Uterus (tissue), 4 donors: ENCODE results near the gene DDR2. TPM values are rescaled to one million over a fixed set of nuclear protein-coding genes. Genes with fewer than 3 reads are reported as not detected.

Source experiments
- DNase-seq, 2 donors: peaks; one replicate each; pipeline ENCODE4 v3.0.0-alpha.2; 2019 to 2020
- H3K27ac ChIP-seq, 2 donors: fragments of 200-600 bp; sonication (generic); 1 replicate in 1 of 2; 2 replicates in 1 of 2; pipeline ENCODE4 v1.5.1; 2016 to 2018
- H3K27me3 ChIP-seq, 2 donors: fragments of 200-600 bp; sonication (generic); one replicate each; pipeline ENCODE4 v1.5.1; 2018 to 2019; ENCODE audit warnings: control low read depth in 1 of 2
- H3K36me3 ChIP-seq, 2 donors: fragments of 200-600 bp; sonication (generic); one replicate each; pipeline ENCODE4 v1.5.1; 2019; ENCODE audit warnings: control low read depth in 1 of 2
- H3K4me1 ChIP-seq, 2 donors: fragments of 200-600 bp; sonication (generic); one replicate each; pipeline ENCODE4 v1.5.1; 2018 to 2019; ENCODE audit warnings: control low read depth in 1 of 2
- H3K4me3 ChIP-seq, 2 donors: fragments of 200-600 bp; sonication (generic); 1 replicate in 1 of 2; 2 replicates in 1 of 2; pipeline ENCODE4 v1.5.1; 2018 to 2019; ENCODE audit warnings: mild to moderate bottlenecking in 1 of 2
- H3K9me3 ChIP-seq, 2 donors: fragments of 200-600 bp; sonication (generic); one replicate each; pipeline ENCODE4 v1.5.1; 2019; ENCODE audit warnings: control low read depth in 1 of 2
- CTCF ChIP-seq, 4 experiments: fragments of 200-600 bp in 2 of 4; fragments of 450-650 bp in 2 of 4; sonication (generic) in 2 of 4; IDR thresholded peaks; one replicate each; pipeline ENCODE4 v1.5.1; 2016 to 2019; ENCODE audit warnings: antibody characterized with exemption in 4 of 4, mild to moderate bottlenecking in 2 of 4, moderate library complexity in 1 of 4
- POLR2A ChIP-seq, 2 donors: fragments of 450-650 bp; IDR thresholded peaks; one replicate each; pipeline ENCODE4 v1.6.1; 2016; ENCODE audit warnings: antibody characterized with exemption in 2 of 2, mild to moderate bottlenecking in 1 of 2, moderate library complexity in 1 of 2
- intact Hi-C: fragments of 100-400 bp; cut with DNase I; formaldehyde crosslinking; loops from one replicate; pipeline ENCODE4 v1.15.1; 2023; ENCODE audit warnings: low total_unique reads
- total RNA-seq, 4 donors: library from RNA; depleted of rRNA in 3 of 4; stranded (reverse); fragments of >200 nt in 3 of 4; gene quantifications; one replicate each; pipeline versions ENCODE4 v1.1.0 to v1.2.4, GENCODE V29; 2014 to 2023
- donor health status: DM: yes; HTN: yes; CAD: no.

The DDR2 gene
- total RNA-seq, 4 donors from 2014 or later: 40.0 to 134 (median 74.7) TPM

GRCh38 chr1:162654915-162655620, 22.8 kb downstream of the DDR2 start:
- Histone ChIP-seq H3K4me3 (no peak overlapping the region), H3K27ac (peak overlapping the region; percentile 3 to 43), H3K4me1 (no peaks in the 10 kb centered on the region), H3K36me3 (no peaks in the 10 kb centered on the region), H3K9me3 (no peaks in the 10 kb centered on the region), H3K27me3 (no peaks in the 10 kb centered on the region)
- TF ChIP-seq CTCF (IDR thresholded peaks at IDR 0.05): no peak
- TF ChIP-seq POLR2A (IDR thresholded peaks at IDR 0.05): no peak
- DNase-seq: no peak
- intact Hi-C loops: no loop called here

- peak overlapping the region in 1 of 2 donors; percentile 41 for H3K27ac ChIP-seq
- no peaks in the 10 kb centered on the region for H3K27me3 ChIP-seq
- intact Hi-C loops: no loop called here
- no peaks in the 10 kb centered on the region for H3K36me3 ChIP-seq
- H3K4me3 ChIP-seq: no peak overlapping the region
- H3K4me1 ChIP-seq: no peaks in the 10 kb centered on the region
- TF ChIP-seq CTCF (IDR thresholded peaks at IDR 0.05): no peak
- no peak for TF ChIP-seq POLR2A (IDR thresholded peaks at IDR 0.05)
- no peaks in the 10 kb centered on the region for H3K9me3 ChIP-seq
- DNase-seq: no peak
Observed at GRCh38 chr1:162656266-162656665, 24.0 kb downstream of the DDR2 start.

GRCh38 chr1:162660574-162660973, 28.3 kb downstream of the DDR2 start:
- H3K27me3 ChIP-seq: no peaks in the 10 kb centered on the region
- intact Hi-C loops: no loop called here
- no peak overlapping the region for H3K27ac ChIP-seq
- H3K4me3 ChIP-seq: no peak overlapping the region
- H3K4me1 ChIP-seq: peaks cover 0 to 7% of the 10 kb centered on the region in 2 donors
- no peak for TF ChIP-seq POLR2A (IDR thresholded peaks at IDR 0.05)
- TF ChIP-seq CTCF (IDR thresholded peaks at IDR 0.05): no peak
- DNase-seq: no peak
- H3K36me3 ChIP-seq: no peaks in the 10 kb centered on the region
- H3K9me3 ChIP-seq: no peaks in the 10 kb centered on the region

- TF ChIP-seq CTCF (IDR thresholded peaks at IDR 0.05) (no peak), POLR2A (IDR thresholded peaks at IDR 0.05) (no peak)
- Histone ChIP-seq H3K4me3 (no peak overlapping the region), H3K9me3 (no peaks in the 10 kb centered on the region), H3K36me3 (no peaks in the 10 kb centered on the region), H3K4me1 (peaks cover 0 to 11% of the 10 kb centered on the region in 2 donors), H3K27ac (no peak overlapping the region), H3K27me3 (no peaks in the 10 kb centered on the region)
- intact Hi-C loops: no loop called here
- DNase-seq: no peak
Observed at GRCh38 chr1:162661336-162661735, 29.1 kb downstream of the DDR2 start.

- Histone ChIP-seq H3K4me1 (peaks cover 0 to 13% of the 10 kb centered on the region in 2 donors), H3K36me3 (no peaks in the 10 kb centered on the region), H3K4me3 (no peak overlapping the region), H3K9me3 (no peaks in the 10 kb centered on the region), H3K27ac (no peak overlapping the region), H3K27me3 (no peaks in the 10 kb centered on the region)
- intact Hi-C loops: no loop called here
- no peak for DNase-seq
- no peak for TF ChIP-seq CTCF (IDR thresholded peaks at IDR 0.05)
- no peak for TF ChIP-seq POLR2A (IDR thresholded peaks at IDR 0.05)
Observed at GRCh38 chr1:162662013-162662412, 29.7 kb downstream of the DDR2 start.
